Measurements from ENCODE around the gene INPP5A. TPM values are rescaled to one million over a fixed set of nuclear protein-coding genes. Genes with fewer than 3 reads are reported as not detected.

Gene INPP5A
- total and polyA plus RNA-seq, 10 donors = 11.1 to 41.3 (median 30.8) TPM

DNA sequence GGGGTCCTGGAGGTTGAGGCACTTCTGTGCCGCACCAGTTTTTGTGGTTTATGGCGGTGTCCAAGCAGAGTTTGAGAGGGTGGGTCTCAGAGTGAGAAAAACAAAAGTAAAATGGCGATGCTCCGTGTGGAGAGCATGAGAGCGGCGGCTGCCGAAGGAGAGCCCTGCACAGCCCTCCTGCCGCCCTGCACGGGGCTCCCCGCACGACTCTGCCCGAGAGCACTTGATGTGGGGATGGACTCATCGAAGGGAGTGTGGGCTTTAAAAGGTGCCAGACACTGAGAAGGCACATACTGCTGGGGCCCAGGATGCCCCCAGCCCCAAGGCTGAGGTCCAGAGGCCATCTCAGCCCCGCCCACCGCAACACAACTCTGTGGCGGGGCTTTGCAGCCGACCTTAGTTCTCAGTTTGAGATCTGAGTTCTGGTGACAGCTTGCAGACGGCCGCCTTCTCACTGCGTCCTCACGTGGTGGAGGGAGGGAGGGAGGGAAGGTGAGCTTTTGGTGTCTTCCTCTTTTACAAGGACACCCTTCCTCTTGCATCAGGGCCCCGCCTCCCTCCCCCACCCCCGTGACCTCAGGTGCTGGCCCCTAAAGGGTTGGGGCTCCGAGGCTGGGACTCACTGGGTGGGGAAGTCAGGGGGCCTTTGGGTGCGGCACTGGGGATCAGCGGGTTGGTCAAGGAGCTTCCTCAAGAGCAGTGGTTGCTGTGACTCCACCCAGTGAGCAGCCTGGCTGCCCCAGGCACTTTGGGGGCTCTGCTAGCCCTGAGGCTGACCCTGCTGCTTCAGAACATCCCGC, 179.3 kb downstream of the INPP5A start:
- intact Hi-C loops (cut with DNase I; ENCODE audit: low total_unique reads) = no loop called here
- TF ChIP-seq POLR2A (IDR thresholded peaks at IDR 0.05) = no peak
- TF ChIP-seq, protein P1, sequence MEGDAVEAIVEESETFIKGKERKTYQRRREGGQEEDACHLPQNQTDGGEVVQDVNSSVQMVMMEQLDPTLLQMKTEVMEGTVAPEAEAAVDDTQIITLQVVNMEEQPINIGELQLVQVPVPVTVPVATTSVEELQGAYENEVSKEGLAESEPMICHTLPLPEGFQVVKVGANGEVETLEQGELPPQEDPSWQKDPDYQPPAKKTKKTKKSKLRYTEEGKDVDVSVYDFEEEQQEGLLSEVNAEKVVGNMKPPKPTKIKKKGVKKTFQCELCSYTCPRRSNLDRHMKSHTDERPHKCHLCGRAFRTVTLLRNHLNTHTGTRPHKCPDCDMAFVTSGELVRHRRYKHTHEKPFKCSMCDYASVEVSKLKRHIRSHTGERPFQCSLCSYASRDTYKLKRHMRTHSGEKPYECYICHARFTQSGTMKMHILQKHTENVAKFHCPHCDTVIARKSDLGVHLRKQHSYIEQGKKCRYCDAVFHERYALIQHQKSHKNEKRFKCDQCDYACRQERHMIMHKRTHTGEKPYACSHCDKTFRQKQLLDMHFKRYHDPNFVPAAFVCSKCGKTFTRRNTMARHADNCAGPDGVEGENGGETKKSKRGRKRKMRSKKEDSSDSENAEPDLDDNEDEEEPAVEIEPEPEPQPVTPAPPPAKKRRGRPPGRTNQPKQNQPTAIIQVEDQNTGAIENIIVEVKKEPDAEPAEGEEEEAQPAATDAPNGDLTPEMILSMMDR (IDR thresholded peaks at IDR 0.05 in 8 of 11, conservative IDR thresholded peaks at IDR 0.05 in 3 of 11) = no peak
- no peak for TF ChIP-seq POLR2AphosphoS5 (IDR thresholded peaks at IDR 0.05)
- Histone ChIP-seq H3K36me3 (peaks cover 0 to 53% (median 22%) of the 10 kb centered on the region in 6 donors), H3K4me3 (no peak overlapping the region), H3K27ac (no peak overlapping the region), H3K4me1 (peaks cover 0 to 3% (median 0%) of the 10 kb centered on the region in 6 donors), H3K27me3 (replicated peaks in 1 of 7) (no peaks in the 10 kb centered on the region), H3K9me3 (peaks cover 0 to 5% (median 0%) of the 10 kb centered on the region in 8 donors)
- DNase-seq = peak; percentile 65
- 82 to 92% (median 89%) methylated on average over 25 to 27 of the region's 27 CpGs for WGBS, 5 donors

DNA sequence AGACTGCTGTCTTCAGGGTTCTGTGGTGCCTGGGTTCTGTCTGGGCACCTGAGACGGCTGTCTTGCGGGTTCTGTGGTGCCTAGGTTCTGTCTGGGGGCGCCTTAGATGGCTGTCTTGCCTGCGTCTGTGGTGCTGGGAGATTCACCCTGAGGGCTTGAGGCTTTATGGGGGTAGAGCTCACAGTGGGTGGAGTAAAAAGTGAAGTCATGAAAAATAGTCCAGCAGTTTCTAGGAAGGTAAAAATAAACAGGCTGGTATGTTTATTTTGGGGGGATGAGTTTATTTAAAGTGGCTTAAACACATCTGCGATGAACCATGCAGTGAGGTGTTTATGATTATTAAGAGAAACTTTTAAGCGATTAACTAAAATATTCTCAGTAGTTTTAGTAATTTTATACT, 184.1 kb downstream of the INPP5A start:
- peaks cover 0 to 41% (median 10%) of the 10 kb centered on the region in 6 donors for H3K36me3 ChIP-seq
- intact Hi-C loops (cut with DNase I; ENCODE audit: low total_unique reads) = no loop called here
- DNase-seq = no peak
- H3K27me3 ChIP-seq (replicated peaks in 1 of 7) = no peaks in the 10 kb centered on the region
- peaks cover 0 to 1% (median 0%) of the 10 kb centered on the region in 6 donors for H3K4me1 ChIP-seq
- no peak overlapping the region for H3K4me3 ChIP-seq
- H3K27ac ChIP-seq = no peak overlapping the region
- no peak for TF ChIP-seq POLR2A (IDR thresholded peaks at IDR 0.05)
- TF ChIP-seq, protein P1 (IDR thresholded peaks at IDR 0.05 in 8 of 11, conservative IDR thresholded peaks at IDR 0.05 in 3 of 11) = no peak
- TF ChIP-seq POLR2AphosphoS5 (IDR thresholded peaks at IDR 0.05) = no peak
- H3K9me3 ChIP-seq = peaks cover 0 to 5% (median 0%) of the 10 kb centered on the region in 8 donors
- 81 to 94% (median 93%) methylated on average over 6 of the region's 6 CpGs for WGBS, 5 donors

DNA sequence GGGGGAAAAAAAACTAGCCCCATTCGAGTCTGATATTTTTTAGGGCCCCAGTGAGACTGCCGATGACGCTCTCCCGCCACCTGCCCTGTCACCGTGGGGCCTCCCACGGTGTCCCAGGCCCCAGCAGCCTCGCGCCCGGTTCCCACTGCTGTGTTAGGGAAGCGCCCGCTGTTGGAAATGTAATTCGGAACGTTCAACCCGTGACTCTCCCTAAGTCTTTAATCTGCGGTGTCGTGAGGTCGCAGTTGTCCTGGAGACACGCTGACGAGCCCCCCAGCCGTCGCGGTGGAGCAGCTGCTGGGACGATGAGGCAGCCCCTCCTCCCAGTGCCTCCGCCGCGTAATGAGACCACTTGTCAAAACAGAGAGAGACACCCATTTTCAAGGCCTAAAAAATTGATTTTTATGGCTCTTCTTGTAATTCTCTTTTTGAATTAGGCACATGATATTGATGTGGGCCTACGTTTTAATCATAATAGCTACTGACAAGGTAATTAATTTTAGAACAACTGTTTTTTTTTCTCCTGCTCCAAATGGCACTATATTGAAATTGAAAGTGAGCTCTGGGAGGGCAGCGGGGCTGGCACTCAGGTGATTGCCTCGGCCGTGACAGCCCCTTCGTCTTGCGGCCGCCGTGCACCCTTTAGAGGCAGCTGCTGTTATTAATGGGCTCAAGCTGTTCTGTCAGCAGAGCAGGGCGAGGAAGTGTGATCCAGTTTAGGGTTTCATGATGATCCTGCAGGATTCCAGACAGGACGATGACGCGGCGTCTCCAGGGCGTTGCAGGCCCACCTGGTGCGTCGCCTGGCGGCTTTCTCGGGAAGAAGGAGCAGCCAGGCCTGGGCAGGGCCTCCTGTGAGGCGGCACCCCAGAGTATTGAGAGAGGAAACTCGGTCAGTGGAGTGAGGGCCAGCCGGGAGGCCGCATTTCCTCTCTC, 185.1 kb downstream of the INPP5A start:
- Histone ChIP-seq H3K36me3 (peaks cover 0 to 47% (median 19%) of the 10 kb centered on the region in 6 donors), H3K4me3 (no peak overlapping the region), H3K27ac (peak overlapping the region in 3 of 8 donors; percentile 3 to 36 (median 14)), H3K27me3 (replicated peaks in 1 of 7) (no peaks in the 10 kb centered on the region), H3K9me3 (peaks cover 0 to 5% (median 0%) of the 10 kb centered on the region in 8 donors), H3K4me1 (no peaks in the 10 kb centered on the region)
- TF ChIP-seq, protein P1 (IDR thresholded peaks at IDR 0.05 in 8 of 11, conservative IDR thresholded peaks at IDR 0.05 in 3 of 11) = peak in 2 of 11 experiments; percentile 11 to 12
- TF ChIP-seq POLR2A (IDR thresholded peaks at IDR 0.05) = no peak
- TF ChIP-seq POLR2AphosphoS5 (IDR thresholded peaks at IDR 0.05) = peak; percentile 22 to 53 (median 44)
- DNase-seq = no peak
- 83 to 91% (median 86%) methylated on average over 48 of the region's 48 CpGs for WGBS, 5 donors
- intact Hi-C loops (cut with DNase I; ENCODE audit: low total_unique reads) = no loop called here
